ENCODE measurements around the gene DNAJB11. TPM values are rescaled to one million over a fixed set of nuclear protein-coding genes. Genes with fewer than 3 reads are reported as not detected.
"Not testable (repeated sequence)": the region's sequence is repeated elsewhere in the genome, so short reads cannot be mapped to it uniquely, and the experiment has no call there.

DNAJB11 gene
- total RNA-seq, 1 donor from 2014 or later: 84.3 TPM

DNA sequence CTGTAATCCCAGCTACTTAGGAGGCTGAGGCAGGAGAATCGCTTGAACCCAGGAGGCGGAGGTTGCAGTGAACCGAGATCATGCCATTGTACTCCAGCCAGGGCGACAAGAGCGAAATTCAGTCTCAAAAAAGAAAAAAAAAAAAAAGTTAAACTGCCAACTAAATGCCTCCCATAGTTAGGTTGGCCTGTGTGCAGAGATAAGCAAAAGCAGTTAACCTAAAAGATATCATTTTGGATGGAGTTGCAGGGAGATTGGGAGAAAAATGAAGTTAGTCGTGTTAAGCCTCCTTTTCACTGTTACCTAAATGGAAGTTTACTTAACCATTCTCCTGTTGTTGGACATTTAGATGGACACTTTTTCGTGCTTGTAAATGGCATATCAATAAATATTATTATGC lies 58.2 kb downstream of the DNAJB11 start:
- no peaks in the 10 kb centered on the region for H4K20me1 ChIP-seq (ENCODE audit: insufficient read depth, low read length)
- H3K4me2 ChIP-seq (ENCODE audit: low read length): no peak overlapping the region
- no peak for DNase-seq (ENCODE audit: low read depth)
- FAIRE-seq: no peak
- H2AFZ ChIP-seq (ENCODE audit: low read depth, low read length): no peak overlapping the region
- peaks cover 13% of the 10 kb centered on the region for H3K27me3 Mint-ChIP-seq (ENCODE audit: low read depth, unreplicated experiment)
- H3K79me2 ChIP-seq (ENCODE audit: insufficient read depth, low read length): no peaks in the 10 kb centered on the region
- peaks cover 3% of the 10 kb centered on the region for H3K27me3 ChIP-seq (ENCODE audit: insufficient read depth, low read length)
- no peak overlapping the region for H3K9ac ChIP-seq (ENCODE audit: low read length)
- H3K36me3 ChIP-seq (ENCODE audit: insufficient read depth, low read length): no peaks in the 10 kb centered on the region
- no peak overlapping the region for H3K4me3 ChIP-seq (ENCODE audit: insufficient read depth, low read depth, low read length)
- H3K9me3 Mint-ChIP-seq (ENCODE audit: unreplicated experiment): no peaks in the 10 kb centered on the region
- H3K27ac Mint-ChIP-seq (ENCODE audit: unreplicated experiment): no peak overlapping the region
- no peaks in the 10 kb centered on the region for H3K9me3 ChIP-seq (ENCODE audit: insufficient read depth, low read depth, low read length)
- H3K4me1 Mint-ChIP-seq (ENCODE audit: low read depth, unreplicated experiment): no peaks in the 10 kb centered on the region
- TF ChIP-seq, protein P1, sequence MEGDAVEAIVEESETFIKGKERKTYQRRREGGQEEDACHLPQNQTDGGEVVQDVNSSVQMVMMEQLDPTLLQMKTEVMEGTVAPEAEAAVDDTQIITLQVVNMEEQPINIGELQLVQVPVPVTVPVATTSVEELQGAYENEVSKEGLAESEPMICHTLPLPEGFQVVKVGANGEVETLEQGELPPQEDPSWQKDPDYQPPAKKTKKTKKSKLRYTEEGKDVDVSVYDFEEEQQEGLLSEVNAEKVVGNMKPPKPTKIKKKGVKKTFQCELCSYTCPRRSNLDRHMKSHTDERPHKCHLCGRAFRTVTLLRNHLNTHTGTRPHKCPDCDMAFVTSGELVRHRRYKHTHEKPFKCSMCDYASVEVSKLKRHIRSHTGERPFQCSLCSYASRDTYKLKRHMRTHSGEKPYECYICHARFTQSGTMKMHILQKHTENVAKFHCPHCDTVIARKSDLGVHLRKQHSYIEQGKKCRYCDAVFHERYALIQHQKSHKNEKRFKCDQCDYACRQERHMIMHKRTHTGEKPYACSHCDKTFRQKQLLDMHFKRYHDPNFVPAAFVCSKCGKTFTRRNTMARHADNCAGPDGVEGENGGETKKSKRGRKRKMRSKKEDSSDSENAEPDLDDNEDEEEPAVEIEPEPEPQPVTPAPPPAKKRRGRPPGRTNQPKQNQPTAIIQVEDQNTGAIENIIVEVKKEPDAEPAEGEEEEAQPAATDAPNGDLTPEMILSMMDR (IDR thresholded peaks at IDR 0.05; ENCODE audit: insufficient read depth, low read depth, low read length): no peak
- no peak for TF ChIP-seq EZH2 (IDR thresholded peaks at IDR 0.05; ENCODE audit: insufficient read depth, low read length)
- no peaks in the 10 kb centered on the region for H3K36me3 Mint-ChIP-seq (ENCODE audit: low read depth, unreplicated experiment)
- H3K27ac ChIP-seq (ENCODE audit: low read depth, low read length): no peak overlapping the region
- H3K4me1 ChIP-seq (ENCODE audit: insufficient read depth, low read length): no peaks in the 10 kb centered on the region
- H3K4me3 Mint-ChIP-seq (ENCODE audit: unreplicated experiment): no peak overlapping the region

DNA sequence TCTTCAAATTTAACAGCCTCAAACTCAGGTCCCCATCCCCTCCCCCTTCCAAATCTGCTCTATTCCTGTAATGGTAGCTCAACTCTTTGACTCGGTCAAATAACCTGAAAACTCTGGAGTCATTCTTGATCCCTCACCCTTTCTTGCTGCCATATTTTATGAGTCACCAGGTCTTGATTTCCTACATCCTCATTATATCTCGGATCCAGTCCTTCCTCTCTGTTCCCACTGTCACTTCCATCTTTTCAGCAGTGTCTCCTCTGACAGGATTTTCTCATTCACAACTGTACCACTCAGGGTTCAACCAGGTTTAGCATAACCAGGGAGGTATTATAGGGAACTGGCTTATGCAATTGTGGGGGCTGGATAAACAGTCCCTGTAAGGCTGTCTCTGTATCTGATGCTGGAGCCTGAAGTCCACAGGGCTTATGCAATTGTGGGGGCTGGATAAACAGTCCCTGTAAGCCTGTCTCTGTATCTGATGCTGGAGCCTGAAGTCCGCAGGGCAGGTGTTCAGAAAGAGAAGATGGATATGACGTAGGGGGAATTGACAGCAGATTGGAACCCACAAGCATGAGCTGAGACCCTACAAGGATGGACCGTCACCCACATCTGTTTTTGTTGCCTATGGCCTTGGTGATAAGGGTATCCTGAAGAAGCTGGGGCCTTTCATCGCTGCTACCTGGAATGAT lies 60.6 kb downstream of the DNAJB11 start:
- no peak overlapping the region for H2AFZ ChIP-seq (ENCODE audit: low read depth, low read length)
- H3K4me2 ChIP-seq (ENCODE audit: low read length): no peak overlapping the region
- Mint-ChIP-seq H3K36me3 (ENCODE audit: low read depth, unreplicated experiment) (no peaks in the 10 kb centered on the region), H3K4me1 (ENCODE audit: low read depth, unreplicated experiment) (no peaks in the 10 kb centered on the region), H3K27me3 (ENCODE audit: low read depth, unreplicated experiment) (peaks cover 18% of the 10 kb centered on the region), H3K9me3 (ENCODE audit: unreplicated experiment) (peaks cover 2% of the 10 kb centered on the region), H3K4me3 (ENCODE audit: unreplicated experiment) (no peak overlapping the region), H3K27ac (ENCODE audit: unreplicated experiment) (no peak overlapping the region)
- H3K79me2 ChIP-seq (ENCODE audit: insufficient read depth, low read length): no peaks in the 10 kb centered on the region
- FAIRE-seq (no peak), DNase-seq (ENCODE audit: low read depth) (no peak)
- no peaks in the 10 kb centered on the region for H3K4me1 ChIP-seq (ENCODE audit: insufficient read depth, low read length)
- H4K20me1 ChIP-seq (ENCODE audit: insufficient read depth, low read length): no peaks in the 10 kb centered on the region
- H3K9ac ChIP-seq (ENCODE audit: low read length): no peak overlapping the region
- no peak overlapping the region for H3K27ac ChIP-seq (ENCODE audit: low read depth, low read length)
- H3K4me3 ChIP-seq (ENCODE audit: insufficient read depth, low read depth, low read length): no peak overlapping the region
- TF ChIP-seq, protein P1 (IDR thresholded peaks at IDR 0.05; ENCODE audit: insufficient read depth, low read depth, low read length): no peak
- TF ChIP-seq EZH2 (IDR thresholded peaks at IDR 0.05; ENCODE audit: insufficient read depth, low read length): no peak
- no peaks in the 10 kb centered on the region for H3K36me3 ChIP-seq (ENCODE audit: insufficient read depth, low read length)
- H3K9me3 ChIP-seq (ENCODE audit: insufficient read depth, low read depth, low read length): no peaks in the 10 kb centered on the region
- peaks cover 5% of the 10 kb centered on the region for H3K27me3 ChIP-seq (ENCODE audit: insufficient read depth, low read length)

- H3K79me2 ChIP-seq (ENCODE audit: insufficient read depth, low read length): no peaks in the 10 kb centered on the region
- H2AFZ ChIP-seq (ENCODE audit: low read depth, low read length): no peak overlapping the region
- H3K4me3 ChIP-seq (ENCODE audit: insufficient read depth, low read depth, low read length): no peak overlapping the region
- no peak for TF ChIP-seq EZH2 (IDR thresholded peaks at IDR 0.05; ENCODE audit: insufficient read depth, low read length)
- TF ChIP-seq, protein P1 (IDR thresholded peaks at IDR 0.05; ENCODE audit: insufficient read depth, low read depth, low read length): no peak
- Mint-ChIP-seq H3K27ac (ENCODE audit: unreplicated experiment) (no peak overlapping the region), H3K4me3 (ENCODE audit: unreplicated experiment) (no peak overlapping the region), H3K4me1 (ENCODE audit: low read depth, unreplicated experiment) (no peaks in the 10 kb centered on the region), H3K36me3 (ENCODE audit: low read depth, unreplicated experiment) (no peaks in the 10 kb centered on the region), H3K9me3 (ENCODE audit: unreplicated experiment) (peaks cover 2% of the 10 kb centered on the region), H3K27me3 (ENCODE audit: low read depth, unreplicated experiment) (peaks cover 19% of the 10 kb centered on the region)
- no peak overlapping the region for H3K27ac ChIP-seq (ENCODE audit: low read depth, low read length)
- no peaks in the 10 kb centered on the region for H3K36me3 ChIP-seq (ENCODE audit: insufficient read depth, low read length)
- FAIRE-seq (no peak), DNase-seq (ENCODE audit: low read depth) (no peak)
- H3K4me2 ChIP-seq (ENCODE audit: low read length): no peak overlapping the region
- no peaks in the 10 kb centered on the region for H4K20me1 ChIP-seq (ENCODE audit: insufficient read depth, low read length)
- peaks cover 2% of the 10 kb centered on the region for H3K27me3 ChIP-seq (ENCODE audit: insufficient read depth, low read length)
- no peaks in the 10 kb centered on the region for H3K9me3 ChIP-seq (ENCODE audit: insufficient read depth, low read depth, low read length)
- no peak overlapping the region for H3K9ac ChIP-seq (ENCODE audit: low read length)
- H3K4me1 ChIP-seq (ENCODE audit: insufficient read depth, low read length): no peaks in the 10 kb centered on the region
These were observed 63.0 kb downstream of the DNAJB11 start for GRCh38 chr3:186633481-186633880.

DNA sequence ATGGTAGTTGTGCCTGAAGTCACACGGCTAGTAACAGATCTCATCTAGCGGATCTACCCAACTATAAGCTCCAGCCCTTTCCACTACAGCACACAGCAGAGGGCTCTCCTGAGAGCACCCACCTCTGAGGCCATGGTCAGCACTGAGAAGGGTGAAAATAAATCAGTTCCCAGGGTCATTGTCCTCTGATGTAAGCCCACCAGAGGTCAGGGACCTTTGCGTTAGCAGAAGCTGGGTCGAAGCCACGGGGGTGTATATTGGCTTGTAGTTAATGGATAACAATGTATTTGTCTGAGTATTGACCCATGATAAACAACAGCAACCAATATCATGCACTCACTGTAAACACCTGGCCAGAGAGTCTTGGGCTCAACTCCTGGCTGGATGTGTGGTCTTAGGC lies 63.7 kb downstream of the DNAJB11 start:
- not testable (repeated sequence) for H3K27ac Mint-ChIP-seq (ENCODE audit: unreplicated experiment); H4K20me1 ChIP-seq (ENCODE audit: insufficient read depth, low read length); H3K27me3 ChIP-seq (ENCODE audit: insufficient read depth, low read length); H3K36me3 ChIP-seq (ENCODE audit: insufficient read depth, low read length); DNase-seq (ENCODE audit: low read depth); H3K79me2 ChIP-seq (ENCODE audit: insufficient read depth, low read length); H3K4me1 ChIP-seq (ENCODE audit: insufficient read depth, low read length); H3K36me3 Mint-ChIP-seq (ENCODE audit: low read depth, unreplicated experiment); H3K4me3 ChIP-seq (ENCODE audit: insufficient read depth, low read depth, low read length); H3K27ac ChIP-seq (ENCODE audit: low read depth, low read length); H3K9me3 Mint-ChIP-seq (ENCODE audit: unreplicated experiment); H2AFZ ChIP-seq (ENCODE audit: low read depth, low read length); H3K4me1 Mint-ChIP-seq (ENCODE audit: low read depth, unreplicated experiment); H3K4me3 Mint-ChIP-seq (ENCODE audit: unreplicated experiment); H3K9ac ChIP-seq (ENCODE audit: low read length); H3K4me2 ChIP-seq (ENCODE audit: low read length); H3K9me3 ChIP-seq (ENCODE audit: insufficient read depth, low read depth, low read length); FAIRE-seq
- H3K27me3 Mint-ChIP-seq (ENCODE audit: low read depth, unreplicated experiment): peaks cover 19% of the 10 kb centered on the region

Measured in astrocyte (in vitro differentiated cells and primary cell).